HEK293 (cell line): ENCODE measurements around the gene ZBTB21.

Source experiments
- CTCF ChIA-PET: fragments of 350-600 bp; formaldehyde crosslinking; extraction: SDS; loops from one replicate; lab custom pipeline; 2021; ENCODE audit warnings: antibody characterized with exemption; lab: Yijun Ruan, JAX
- POLR2A ChIA-PET: fragments of 300-600 bp; formaldehyde crosslinking; extraction: SDS; loops from one replicate; lab custom pipeline; 2020; ENCODE audit warnings: antibody characterized with exemption, inconsistent platforms; lab: Yijun Ruan, JAX
- H3K27ac ChIP-seq: fragments of 200-500 bp; sonication (Bioruptor generic); 2 replicates; pipeline ENCODE4 v1.5.1; 2014; ENCODE audit warnings: low read depth, low read length, control low read depth, inconsistent platforms; ENCODE audit errors: extremely low read depth
- H3K36me3 ChIP-seq, 2 experiments: fragments of 200-500 bp in 1 of 2; sonication (Bioruptor generic) in 1 of 2; 1 replicate in 1 of 2; 2 replicates in 1 of 2; pipeline ENCODE4 v1.5.1; 2014 to 2017; ENCODE audit warnings: inconsistent platforms in 2 of 2, low read length in 2 of 2; ENCODE audit not compliant: control insufficient read depth in 2 of 2, insufficient read depth in 1 of 2
- H3K4me1 ChIP-seq: fragments of 200-500 bp; sonication (Bioruptor generic); 2 replicates; pipeline ENCODE4 v1.5.1; 2014; ENCODE audit warnings: mild to moderate bottlenecking, low read length, inconsistent platforms; ENCODE audit not compliant: control insufficient read depth, insufficient read depth
- H3K4me3 ChIP-seq: 2 replicates; pipeline ENCODE4 v1.5.1; 2011; ENCODE audit warnings: low read depth, mild to moderate bottlenecking, control low read depth, low read length, moderate library complexity
- H3K9me3 ChIP-seq: fragments of 200-500 bp; sonication (Bioruptor generic); 2 replicates; pipeline ENCODE4 v1.5.1; 2014; ENCODE audit warnings: low read depth, low read length, inconsistent platforms; ENCODE audit not compliant: control insufficient read depth, insufficient read depth
- BCL11A ChIP-seq: fragments of 450-650 bp; formaldehyde crosslinking; IDR thresholded peaks from 2 replicates; pipeline ENCODE4 v1.5.1; 2016; ENCODE audit warnings: low read depth, missing biosample characterization, missing genetic modification characterization
- ELK4 ChIP-seq: IDR thresholded peaks from 2 replicates; pipeline ENCODE4 v1.6.1; 2011; ENCODE audit warnings: mild to moderate bottlenecking, low read depth, low read length, borderline replicate concordance
- IKZF3 ChIP-seq: fragments of 450-650 bp; IDR thresholded peaks from 2 replicates; pipeline ENCODE4 v1.5.0; 2018; ENCODE audit warnings: missing biosample characterization, mild to moderate bottlenecking, missing genetic modification characterization, moderate library complexity
- PRDM2 ChIP-seq: fragments of 450-650 bp; formaldehyde crosslinking; IDR thresholded peaks from 2 replicates; pipeline ENCODE4 v1.5.1; 2016; ENCODE audit warnings: missing biosample characterization, missing genetic modification characterization, borderline replicate concordance
- SALL2 ChIP-seq: fragments of 450-650 bp; formaldehyde crosslinking; IDR thresholded peaks from 2 replicates; pipeline ENCODE4 v1.5.0; 2017; ENCODE audit warnings: missing biosample characterization, mild to moderate bottlenecking, missing genetic modification characterization, borderline replicate concordance
- SETDB1 ChIP-seq: IDR thresholded peaks from one replicate; pipeline ENCODE4 v1.6.1; 2017; ENCODE audit warnings: mild to moderate bottlenecking, low read length, moderate library complexity, mixed read lengths; ENCODE audit not compliant: insufficient read length
- YY1 ChIP-seq: fragments of 450-650 bp; formaldehyde crosslinking; IDR thresholded peaks from 2 replicates; pipeline ENCODE4 v1.5.1; 2018; ENCODE audit warnings: missing biosample characterization, missing genetic modification characterization
- ZNF112 ChIP-seq: fragments of 450-650 bp; formaldehyde crosslinking; IDR thresholded peaks from 2 replicates; pipeline ENCODE4 v1.5.0; 2017; ENCODE audit warnings: missing biosample characterization, missing genetic modification characterization
- ZNF121 ChIP-seq: fragments of 450-650 bp; formaldehyde crosslinking; IDR thresholded peaks from 2 replicates; pipeline ENCODE4 v1.5.1; 2016; ENCODE audit warnings: missing biosample characterization, missing genetic modification characterization
- ZNF184 ChIP-seq: fragments of 450-650 bp; IDR thresholded peaks from 2 replicates; pipeline ENCODE4 v1.5.1; 2018; ENCODE audit warnings: missing biosample characterization, mild to moderate bottlenecking, missing genetic modification characterization
- ZNF211 ChIP-seq: fragments of 450-650 bp; formaldehyde crosslinking; IDR thresholded peaks from 2 replicates; pipeline ENCODE4 v1.5.1; 2016; ENCODE audit warnings: low read depth, missing biosample characterization, missing genetic modification characterization
- ZNF610 ChIP-seq: fragments of 450-650 bp; formaldehyde crosslinking; IDR thresholded peaks from 2 replicates; pipeline ENCODE4 v1.5.1; 2016; ENCODE audit warnings: missing biosample characterization, missing genetic modification characterization, borderline replicate concordance
- ZNF624 ChIP-seq: fragments of 450-650 bp; formaldehyde crosslinking; IDR thresholded peaks from 2 replicates; pipeline ENCODE4 v1.5.1; 2017; ENCODE audit warnings: missing biosample characterization, missing genetic modification characterization
- ZNF639 ChIP-seq: fragments of 450-650 bp; formaldehyde crosslinking; IDR thresholded peaks from 2 replicates; pipeline ENCODE4 v1.5.1; 2016; ENCODE audit warnings: missing biosample characterization, missing genetic modification characterization
- ZNF830 ChIP-seq: fragments of 450-650 bp; IDR thresholded peaks from 2 replicates; pipeline ENCODE4 v1.5.0; 2018; ENCODE audit warnings: missing biosample characterization, missing genetic modification characterization, low read depth, mild to moderate bottlenecking, moderate library complexity
- TF ChIP-seq, protein P1 (sequence below): fragments of 450-650 bp; IDR thresholded peaks from 2 replicates; pipeline ENCODE4 v1.5.1; 2018; ENCODE audit warnings: missing biosample characterization, missing genetic modification characterization
- TF ChIP-seq, protein P2 (sequence below): fragments of 450-650 bp; formaldehyde crosslinking; IDR thresholded peaks from 2 replicates; pipeline ENCODE4 v1.5.1; 2016; ENCODE audit warnings: missing biosample characterization, missing genetic modification characterization

Gene ZBTB21

GRCh38 chr21:41953249-41953830 is 56.8 kb downstream of the ZBTB21 start:
- H3K36me3 ChIP-seq: no peaks in the 10 kb centered on the region
- no peaks in the 10 kb centered on the region for H3K9me3 ChIP-seq
- peaks cover 2% of the 10 kb centered on the region; the same call in 1 of the 2 replicates for H3K4me1 ChIP-seq
- peak overlapping the region; percentile 39; the same call in 1 of the 2 replicates for H3K27ac ChIP-seq
- TF ChIP-seq ZNF184 (tag by site-specific recombination) (no peak), PRDM2 (tag by site-specific recombination) (no peak), IKZF3 (tag by site-specific recombination) (no peak), ZNF121 (no peak), ZNF610 (no peak), ZNF112 (no peak), ZNF211 (tag by site-specific recombination) (no peak), YY1 (tag by site-specific recombination) (no peak), SALL2 (tag by site-specific recombination) (no peak), ZNF624 (tag by site-specific recombination) (no peak), SETDB1 (no peak), ELK4 (no peak), ZNF639 (tag by site-specific recombination) (no peak), BCL11A (tag by site-specific recombination) (no peak), ZNF830 (tag by site-specific recombination) (no peak)
- TF ChIP-seq, protein P1, sequence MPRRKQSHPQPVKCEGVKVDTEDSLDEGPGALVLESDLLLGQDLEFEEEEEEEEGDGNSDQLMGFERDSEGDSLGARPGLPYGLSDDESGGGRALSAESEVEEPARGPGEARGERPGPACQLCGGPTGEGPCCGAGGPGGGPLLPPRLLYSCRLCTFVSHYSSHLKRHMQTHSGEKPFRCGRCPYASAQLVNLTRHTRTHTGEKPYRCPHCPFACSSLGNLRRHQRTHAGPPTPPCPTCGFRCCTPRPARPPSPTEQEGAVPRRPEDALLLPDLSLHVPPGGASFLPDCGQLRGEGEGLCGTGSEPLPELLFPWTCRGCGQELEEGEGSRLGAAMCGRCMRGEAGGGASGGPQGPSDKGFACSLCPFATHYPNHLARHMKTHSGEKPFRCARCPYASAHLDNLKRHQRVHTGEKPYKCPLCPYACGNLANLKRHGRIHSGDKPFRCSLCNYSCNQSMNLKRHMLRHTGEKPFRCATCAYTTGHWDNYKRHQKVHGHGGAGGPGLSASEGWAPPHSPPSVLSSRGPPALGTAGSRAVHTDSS (tag by site-specific recombination): no peak
- TF ChIP-seq, protein P2, sequence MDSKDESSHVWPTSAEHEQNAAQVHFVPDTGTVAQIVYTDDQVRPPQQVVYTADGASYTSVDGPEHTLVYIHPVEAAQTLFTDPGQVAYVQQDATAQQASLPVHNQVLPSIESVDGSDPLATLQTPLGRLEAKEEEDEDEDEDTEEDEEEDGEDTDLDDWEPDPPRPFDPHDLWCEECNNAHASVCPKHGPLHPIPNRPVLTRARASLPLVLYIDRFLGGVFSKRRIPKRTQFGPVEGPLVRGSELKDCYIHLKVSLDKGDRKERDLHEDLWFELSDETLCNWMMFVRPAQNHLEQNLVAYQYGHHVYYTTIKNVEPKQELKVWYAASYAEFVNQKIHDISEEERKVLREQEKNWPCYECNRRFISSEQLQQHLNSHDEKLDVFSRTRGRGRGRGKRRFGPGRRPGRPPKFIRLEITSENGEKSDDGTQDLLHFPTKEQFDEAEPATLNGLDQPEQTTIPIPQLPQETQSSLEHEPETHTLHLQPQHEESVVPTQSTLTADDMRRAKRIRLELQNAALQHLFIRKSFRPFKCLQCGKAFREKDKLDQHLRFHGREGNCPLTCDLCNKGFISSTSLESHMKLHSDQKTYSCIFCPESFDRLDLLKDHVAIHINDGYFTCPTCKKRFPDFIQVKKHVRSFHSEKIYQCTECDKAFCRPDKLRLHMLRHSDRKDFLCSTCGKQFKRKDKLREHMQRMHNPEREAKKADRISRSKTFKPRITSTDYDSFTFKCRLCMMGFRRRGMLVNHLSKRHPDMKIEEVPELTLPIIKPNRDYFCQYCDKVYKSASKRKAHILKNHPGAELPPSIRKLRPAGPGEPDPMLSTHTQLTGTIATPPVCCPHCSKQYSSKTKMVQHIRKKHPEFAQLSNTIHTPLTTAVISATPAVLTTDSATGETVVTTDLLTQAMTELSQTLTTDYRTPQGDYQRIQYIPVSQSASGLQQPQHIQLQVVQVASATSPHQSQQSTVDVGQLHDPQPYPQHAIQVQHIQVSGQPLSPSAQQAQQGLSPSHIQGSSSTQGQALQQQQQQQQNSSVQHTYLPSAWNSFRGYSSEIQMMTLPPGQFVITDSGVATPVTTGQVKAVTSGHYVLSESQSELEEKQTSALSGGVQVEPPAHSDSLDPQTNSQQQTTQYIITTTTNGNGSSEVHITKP (tag by site-specific recombination): no peak
- CTCF ChIA-PET: no interaction called here
- H3K4me3 ChIP-seq: peak overlapping the region; percentile 38
- POLR2A ChIA-PET: no interaction called here
